Chondrocyte (in vitro differentiated cells): ENCODE measurements around the gene HHIPL1. TPM values are rescaled to one million over a fixed set of nuclear protein-coding genes. Genes with fewer than 3 reads are reported as not detected.
A peak's percentile ranks its signal among the peaks of the same experiment; 100 is the strongest.

Experiments used
- DNase-seq: peaks from one replicate; pipeline ENCODE4 v3.0.0; 2021; ENCODE audit warnings: mixed read lengths, low spot score
- H3K27ac Mint-ChIP-seq: one replicate; pipeline ENCODE4 v1.8.0; 2021; ENCODE audit warnings: mild to moderate bottlenecking, moderate library complexity, mixed read lengths; ENCODE audit not compliant: unreplicated experiment
- H3K27me3 Mint-ChIP-seq: 2 replicates; pipeline ENCODE4 v1.8.0; 2021; ENCODE audit warnings: low read depth, mixed read lengths
- H3K36me3 Mint-ChIP-seq: 2 replicates; pipeline ENCODE4 v1.8.0; 2021; ENCODE audit warnings: low read depth, mixed read lengths
- H3K4me1 Mint-ChIP-seq: 2 replicates; pipeline ENCODE4 v1.8.0; 2021; ENCODE audit warnings: low read depth, mild to moderate bottlenecking, mixed read lengths
- H3K4me3 Mint-ChIP-seq: one replicate; pipeline ENCODE4 v1.8.0; 2021; ENCODE audit warnings: mild to moderate bottlenecking, moderate library complexity, mixed read lengths; ENCODE audit not compliant: unreplicated experiment
- H3K9me3 Mint-ChIP-seq: 2 replicates; pipeline ENCODE4 v1.8.0; 2021; ENCODE audit warnings: low read depth, mixed read lengths
- total RNA-seq: library from RNA; stranded (reverse); gene quantifications from 3 replicates; pipeline ENCODE4 v1.2.1, GENCODE V29; 2021
- TF ChIP-seq, protein P1 (sequence below): fragments of 200-600 bp; sonication (generic); IDR thresholded peaks from 2 replicates; pipeline ENCODE4 v1.5.0; 2021; ENCODE audit warnings: antibody characterized with exemption, mild to moderate bottlenecking, moderate library complexity

Gene HHIPL1
- total RNA-seq, 1 donor from 2014 or later: 5.6 TPM

GRCh38 chr14:99716091-99716849 is 71.3 kb downstream of the HHIPL1 start:
- TF ChIP-seq, protein P1, sequence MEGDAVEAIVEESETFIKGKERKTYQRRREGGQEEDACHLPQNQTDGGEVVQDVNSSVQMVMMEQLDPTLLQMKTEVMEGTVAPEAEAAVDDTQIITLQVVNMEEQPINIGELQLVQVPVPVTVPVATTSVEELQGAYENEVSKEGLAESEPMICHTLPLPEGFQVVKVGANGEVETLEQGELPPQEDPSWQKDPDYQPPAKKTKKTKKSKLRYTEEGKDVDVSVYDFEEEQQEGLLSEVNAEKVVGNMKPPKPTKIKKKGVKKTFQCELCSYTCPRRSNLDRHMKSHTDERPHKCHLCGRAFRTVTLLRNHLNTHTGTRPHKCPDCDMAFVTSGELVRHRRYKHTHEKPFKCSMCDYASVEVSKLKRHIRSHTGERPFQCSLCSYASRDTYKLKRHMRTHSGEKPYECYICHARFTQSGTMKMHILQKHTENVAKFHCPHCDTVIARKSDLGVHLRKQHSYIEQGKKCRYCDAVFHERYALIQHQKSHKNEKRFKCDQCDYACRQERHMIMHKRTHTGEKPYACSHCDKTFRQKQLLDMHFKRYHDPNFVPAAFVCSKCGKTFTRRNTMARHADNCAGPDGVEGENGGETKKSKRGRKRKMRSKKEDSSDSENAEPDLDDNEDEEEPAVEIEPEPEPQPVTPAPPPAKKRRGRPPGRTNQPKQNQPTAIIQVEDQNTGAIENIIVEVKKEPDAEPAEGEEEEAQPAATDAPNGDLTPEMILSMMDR: no peak
- Mint-ChIP-seq H3K36me3 (peaks cover 9% of the 10 kb centered on the region), H3K27me3 (peaks cover 7% of the 10 kb centered on the region), H3K4me1 (no peaks in the 10 kb centered on the region), H3K27ac (no peak overlapping the region), H3K9me3 (peaks cover 4% of the 10 kb centered on the region), H3K4me3 (no peak overlapping the region)
- no peak for DNase-seq

GRCh38 chr14:99716850-99717681 is 72.1 kb downstream of the HHIPL1 start:
- TF ChIP-seq, protein P1: no peak
- DNase-seq: peak; percentile 75
- Mint-ChIP-seq H3K36me3 (peaks cover 9% of the 10 kb centered on the region), H3K27me3 (peaks cover 3% of the 10 kb centered on the region), H3K4me1 (no peaks in the 10 kb centered on the region), H3K27ac (no peak overlapping the region), H3K9me3 (peaks cover 4% of the 10 kb centered on the region), H3K4me3 (no peak overlapping the region)

DNA sequence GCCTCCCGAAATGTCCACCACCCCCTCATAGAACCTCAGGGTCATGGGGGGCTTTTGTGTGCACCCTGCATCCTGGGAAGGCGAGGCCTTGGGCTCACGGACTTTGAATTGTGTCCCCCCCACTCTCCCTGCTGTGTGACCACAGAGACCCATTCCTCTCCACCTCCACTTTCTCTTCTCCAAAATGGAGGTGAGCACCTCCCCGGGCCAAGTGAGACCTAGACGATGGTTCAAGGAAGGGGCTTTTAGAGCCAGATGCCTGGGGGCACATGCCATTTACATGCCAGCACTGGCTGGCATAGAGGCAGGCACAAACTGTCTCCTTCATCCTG is 72.7 kb downstream of the HHIPL1 start:
- no peak for DNase-seq
- Mint-ChIP-seq H3K36me3 (peaks cover 4% of the 10 kb centered on the region), H3K27me3 (peaks cover 3% of the 10 kb centered on the region), H3K9me3 (peaks cover 4% of the 10 kb centered on the region), H3K27ac (no peak overlapping the region), H3K4me3 (no peak overlapping the region), H3K4me1 (no peaks in the 10 kb centered on the region)
- TF ChIP-seq, protein P1: no peak

- Mint-ChIP-seq H3K9me3 (peaks cover 4% of the 10 kb centered on the region), H3K27ac (no peak overlapping the region), H3K27me3 (peaks cover 3% of the 10 kb centered on the region), H3K4me1 (no peaks in the 10 kb centered on the region), H3K36me3 (peaks cover 3% of the 10 kb centered on the region), H3K4me3 (no peak overlapping the region)
- no peak for DNase-seq
- TF ChIP-seq, protein P1: no peak
Observed at GRCh38 chr14:99718031-99718810, 73.3 kb downstream of the HHIPL1 start.

GRCh38 chr14:99718811-99719192 is 73.9 kb downstream of the HHIPL1 start:
- Mint-ChIP-seq H3K36me3 (peaks cover 3% of the 10 kb centered on the region), H3K27ac (no peak overlapping the region), H3K4me1 (no peaks in the 10 kb centered on the region), H3K4me3 (no peak overlapping the region), H3K9me3 (peaks cover 3% of the 10 kb centered on the region), H3K27me3 (peaks cover 6% of the 10 kb centered on the region)
- DNase-seq: no peak
- TF ChIP-seq, protein P1: no peak
